Trophoblast cell (in vitro differentiated cells and primary cell): ENCODE data around the gene CRMP1.
A peak's percentile ranks its signal among the peaks of the same experiment; 100 is the strongest.

ENCODE experiments used
- DNase-seq, 2 donors: peaks; one replicate each; pipeline ENCODE4 v3.0.0-alpha.2; 2016
- H2AFZ ChIP-seq: 2 replicates; pipeline ENCODE4 v1.6.1; 2013; ENCODE audit warnings: low read length, moderate library complexity, mild to moderate bottlenecking; ENCODE audit not compliant: insufficient read depth, poor library complexity
- H2AK5ac ChIP-seq: 2 replicates; pipeline ENCODE4 v1.6.1; 2013; ENCODE audit warnings: mild to moderate bottlenecking, low read length
- H2BK120ac ChIP-seq: 2 replicates; pipeline ENCODE4 v1.6.1; 2013; ENCODE audit warnings: low read length, mild to moderate bottlenecking, moderate library complexity; ENCODE audit not compliant: insufficient read depth, poor library complexity
- H2BK12ac ChIP-seq: 2 replicates; pipeline ENCODE4 v1.6.1; 2013; ENCODE audit warnings: mild to moderate bottlenecking, low read length, moderate library complexity
- H2BK5ac ChIP-seq: 2 replicates; pipeline ENCODE4 v1.6.1; 2013; ENCODE audit warnings: low read length, low read depth, moderate library complexity, mild to moderate bottlenecking; ENCODE audit not compliant: poor library complexity
- H3K14ac ChIP-seq: 2 replicates; pipeline ENCODE4 v1.6.1; 2013; ENCODE audit warnings: mild to moderate bottlenecking, low read length
- H3K18ac ChIP-seq: 2 replicates; pipeline ENCODE4 v1.6.1; 2013; ENCODE audit warnings: mild to moderate bottlenecking, low read length
- H3K23ac ChIP-seq: 2 replicates; pipeline ENCODE4 v1.6.1; 2013; ENCODE audit warnings: low read length
- H3K27ac ChIP-seq: 2 replicates; pipeline ENCODE4 v1.5.1; 2013; ENCODE audit warnings: low read depth, mild to moderate bottlenecking, inconsistent platforms, low read length, moderate library complexity
- H3K27me3 ChIP-seq: 2 replicates; pipeline ENCODE4 v1.6.1; 2013; ENCODE audit warnings: inconsistent platforms, mild to moderate bottlenecking, low read length, moderate library complexity; ENCODE audit not compliant: insufficient read depth
- H3K36me3 ChIP-seq, 2 experiments: 1 replicate in 1 of 2; 2 replicates in 1 of 2; pipeline ENCODE4 v1.6.1; 2013; ENCODE audit warnings: low read length in 2 of 2, mild to moderate bottlenecking in 2 of 2, moderate library complexity in 1 of 2; ENCODE audit not compliant: insufficient read depth in 2 of 2, control insufficient read depth in 1 of 2
- H3K4ac ChIP-seq: 2 replicates; pipeline ENCODE4 v1.6.1; 2013; ENCODE audit warnings: low read depth, mild to moderate bottlenecking, low read length, moderate library complexity
- H3K4me1 ChIP-seq, 2 experiments: 1 replicate in 1 of 2; 2 replicates in 1 of 2; pipeline ENCODE4 v1.6.1; 2013; ENCODE audit warnings: low read length in 2 of 2, mild to moderate bottlenecking in 2 of 2, moderate library complexity in 1 of 2; ENCODE audit not compliant: insufficient read depth in 2 of 2, control insufficient read depth in 1 of 2
- H3K4me2 ChIP-seq: 2 replicates; pipeline ENCODE4 v1.6.1; 2013; ENCODE audit warnings: inconsistent platforms, mild to moderate bottlenecking, low read length, moderate library complexity
- H3K4me3 ChIP-seq: 2 replicates; pipeline ENCODE4 v1.5.1; 2013; ENCODE audit warnings: mild to moderate bottlenecking, low read depth, low read length, inconsistent platforms
- H3K79me1 ChIP-seq: one replicate; pipeline ENCODE4 v1.6.1; 2013; ENCODE audit warnings: low read length
- H3K79me2 ChIP-seq: 2 replicates; pipeline ENCODE4 v1.6.1; 2013; ENCODE audit warnings: low read length, mild to moderate bottlenecking; ENCODE audit not compliant: control insufficient read depth, insufficient read depth, poor library complexity
- H3K9ac ChIP-seq: 2 replicates; pipeline ENCODE4 v1.6.1; 2013; ENCODE audit warnings: mild to moderate bottlenecking, low read length
- H3K9me3 ChIP-seq: 2 replicates; pipeline ENCODE4 v1.6.1; 2013; ENCODE audit warnings: low read depth, mild to moderate bottlenecking, control low read depth, inconsistent platforms, low read length; ENCODE audit not compliant: insufficient read depth
- H4K12ac ChIP-seq: 2 replicates; pipeline ENCODE4 v1.6.1; 2013; ENCODE audit warnings: low read depth, mild to moderate bottlenecking, low read length, moderate library complexity
- H4K8ac ChIP-seq: 2 replicates; pipeline ENCODE4 v1.6.1; 2013; ENCODE audit warnings: low read depth, mild to moderate bottlenecking, low read length, moderate library complexity
- H4K91ac ChIP-seq: one replicate; pipeline ENCODE4 v1.6.1; 2013; ENCODE audit warnings: low read depth, mild to moderate bottlenecking, low read length, moderate library complexity
- WGBS: extraction: QIAGEN DNeasy Blood & Tissue Kit; methylation state at CpG from one replicate; pipeline ENCODE4 v1.1.7; 2013; ENCODE audit warnings: missing lambda C conversion rate; ENCODE audit not compliant: insufficient read length, insufficient coverage; ENCODE audit errors: extremely low coverage; 5-methylcytosine and 5-hydroxymethylcytosine counted together

The CRMP1 gene

DNA sequence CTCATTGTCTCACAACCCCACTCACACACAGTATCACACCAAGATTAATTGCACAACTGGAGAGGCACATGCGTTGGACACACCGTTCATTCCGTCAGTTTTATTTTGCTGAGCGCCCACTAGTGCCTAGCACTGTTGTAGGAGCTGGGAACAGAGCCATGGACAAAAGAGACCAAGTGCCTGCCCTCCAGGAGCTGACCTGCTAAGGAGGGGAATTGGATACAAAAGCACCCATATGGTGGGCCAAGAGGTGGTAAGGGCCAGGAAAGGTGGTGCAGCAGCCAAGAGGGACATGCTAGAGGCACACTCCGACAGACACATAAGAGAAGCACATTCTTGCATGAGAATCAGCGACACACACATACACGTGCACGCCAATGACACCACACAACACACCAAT lies 705 bp upstream of the CRMP1 start:
- Histone ChIP-seq H4K91ac (no peak overlapping the region), H4K8ac (no peak overlapping the region), H3K23ac (no peak overlapping the region), H4K12ac (no peak overlapping the region), H2BK12ac (no peak overlapping the region), H3K27me3 (peaks cover 63% of the 10 kb centered on the region), H2BK5ac (no peak overlapping the region), H3K79me2 (no peaks in the 10 kb centered on the region), H3K36me3 (no peaks in the 10 kb centered on the region), H3K9ac (no peak overlapping the region), H3K4me3 (no peak overlapping the region), H2AK5ac (no peak overlapping the region), H3K9me3 (peaks cover 17% of the 10 kb centered on the region), H3K27ac (no peak overlapping the region), H3K79me1 (no peaks in the 10 kb centered on the region), H2BK120ac (no peak overlapping the region), H3K4me1 (peaks cover 0 to 5% of the 10 kb centered on the region in 2 experiments), H3K18ac (no peak overlapping the region), H3K4ac (no peak overlapping the region), H2AFZ (no peak overlapping the region), H3K4me2 (no peak overlapping the region), H3K14ac (no peak overlapping the region)
- DNase-seq: no peak
- WGBS: no CpG with 5 or more reads among the region's 8 CpGs

DNA sequence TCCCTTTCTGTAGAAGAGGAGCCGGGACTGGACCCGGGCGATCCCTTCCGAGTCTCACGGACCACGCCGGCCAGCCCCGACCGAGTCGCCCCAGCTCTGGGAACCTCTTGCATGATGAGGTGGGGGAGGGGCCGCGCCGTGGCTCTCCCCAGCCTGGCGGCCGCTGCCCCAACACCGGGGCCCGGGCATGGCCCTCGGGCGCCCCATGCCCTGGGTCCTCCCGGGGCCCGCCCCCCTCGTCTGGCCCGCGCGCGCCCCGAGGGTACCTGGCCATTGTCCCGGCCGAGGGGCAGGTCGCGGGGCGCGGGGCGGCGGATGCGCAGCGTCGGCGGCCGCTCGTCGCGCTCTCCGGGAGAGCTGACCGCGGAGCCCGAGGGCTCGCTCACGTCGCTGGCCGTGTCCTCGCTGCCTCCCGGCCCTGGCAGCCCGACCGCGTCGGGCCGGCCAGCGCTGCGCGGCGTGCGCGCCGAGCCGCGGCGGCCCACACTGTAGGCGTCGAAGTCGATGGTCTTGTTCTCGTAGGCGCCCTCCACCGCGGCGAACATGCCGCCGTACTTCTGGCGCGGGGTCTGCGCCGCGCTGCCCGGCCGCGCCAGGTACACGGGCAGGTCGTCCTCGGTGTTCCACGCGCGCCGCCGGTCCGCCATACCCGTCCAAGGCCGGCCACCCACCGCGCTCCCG lies 423 bp downstream of the CRMP1 start:
- DNase-seq: no peak
- H3K79me1 ChIP-seq: no peaks in the 10 kb centered on the region
- peaks cover 0 to 9% of the 10 kb centered on the region in 2 experiments for H3K4me1 ChIP-seq
- H3K9me3 ChIP-seq: peaks cover 17% of the 10 kb centered on the region
- H3K36me3 ChIP-seq: no peaks in the 10 kb centered on the region
- WGBS: no CpG with 5 or more reads among the region's 100 CpGs
- H2BK5ac ChIP-seq: no peak overlapping the region
- H3K27me3 ChIP-seq: peaks cover 72% of the 10 kb centered on the region
- no peak overlapping the region for H4K91ac ChIP-seq
- H3K27ac ChIP-seq: no peak overlapping the region
- H3K14ac ChIP-seq: no peak overlapping the region
- H4K12ac ChIP-seq: no peak overlapping the region
- H3K23ac ChIP-seq: no peak overlapping the region
- H3K4ac ChIP-seq: no peak overlapping the region
- no peak overlapping the region for H3K9ac ChIP-seq
- H2BK12ac ChIP-seq: no peak overlapping the region
- no peak overlapping the region for H2AFZ ChIP-seq
- peak overlapping the region; percentile 36 for H3K4me3 ChIP-seq
- no peak overlapping the region for H3K18ac ChIP-seq
- H4K8ac ChIP-seq: no peak overlapping the region
- no peak overlapping the region for H2AK5ac ChIP-seq
- peak overlapping the region; percentile 53 for H3K4me2 ChIP-seq
- H3K79me2 ChIP-seq: no peaks in the 10 kb centered on the region
- no peak overlapping the region for H2BK120ac ChIP-seq

DNA sequence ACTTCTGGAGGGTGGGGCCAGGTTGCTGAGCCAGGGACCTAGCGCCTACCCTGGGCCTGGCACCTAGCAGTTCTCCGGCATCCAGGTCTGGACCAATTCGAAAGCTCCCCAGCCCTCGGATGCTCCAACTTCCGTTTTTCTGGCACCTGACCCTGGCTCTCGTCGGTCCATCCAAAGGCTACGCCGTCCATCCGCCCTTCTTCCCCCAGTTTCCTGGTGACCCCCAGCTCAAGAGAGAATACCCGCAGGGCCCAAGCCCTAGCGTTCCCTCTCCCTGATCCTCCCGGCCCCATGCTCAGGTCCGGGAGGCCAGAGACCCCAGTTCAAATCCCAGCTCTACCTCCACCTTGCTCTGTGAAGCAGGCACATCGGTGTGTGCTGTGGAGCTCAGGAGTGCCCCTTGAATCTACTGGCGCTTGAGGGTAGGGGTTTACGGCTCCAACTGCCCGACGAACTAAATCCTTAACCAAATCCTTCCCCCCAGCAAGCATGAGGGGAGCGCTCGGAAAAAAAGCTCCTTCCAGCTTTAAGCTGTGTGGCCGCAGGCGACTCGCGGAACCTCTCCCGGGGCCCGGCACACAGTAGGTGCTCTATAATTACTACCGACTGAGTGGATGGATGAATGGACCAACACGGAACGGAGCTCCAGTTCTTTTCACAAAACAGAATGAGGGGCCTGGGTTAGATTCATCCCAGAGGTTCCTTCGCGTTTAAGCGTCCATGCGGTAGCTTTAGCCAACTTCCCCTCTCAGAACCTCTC lies 1.1 kb downstream of the CRMP1 start:
- Histone ChIP-seq H3K4me1 (peaks cover 0 to 12% of the 10 kb centered on the region in 2 experiments), H2BK120ac (no peak overlapping the region), H3K4me3 (no peak overlapping the region), H3K23ac (no peak overlapping the region), H3K27me3 (peaks cover 76% of the 10 kb centered on the region), H3K9me3 (peaks cover 16% of the 10 kb centered on the region), H3K27ac (no peak overlapping the region), H3K18ac (no peak overlapping the region), H2BK5ac (no peak overlapping the region), H4K12ac (no peak overlapping the region), H3K79me2 (no peaks in the 10 kb centered on the region), H3K14ac (no peak overlapping the region), H2BK12ac (no peak overlapping the region), H3K36me3 (no peaks in the 10 kb centered on the region), H4K8ac (no peak overlapping the region), H3K79me1 (no peaks in the 10 kb centered on the region), H3K4ac (no peak overlapping the region), H2AK5ac (no peak overlapping the region), H4K91ac (no peak overlapping the region), H3K9ac (no peak overlapping the region), H3K4me2 (no peak overlapping the region), H2AFZ (no peak overlapping the region)
- no peak for DNase-seq
- WGBS: no CpG with 5 or more reads among the region's 34 CpGs

DNA sequence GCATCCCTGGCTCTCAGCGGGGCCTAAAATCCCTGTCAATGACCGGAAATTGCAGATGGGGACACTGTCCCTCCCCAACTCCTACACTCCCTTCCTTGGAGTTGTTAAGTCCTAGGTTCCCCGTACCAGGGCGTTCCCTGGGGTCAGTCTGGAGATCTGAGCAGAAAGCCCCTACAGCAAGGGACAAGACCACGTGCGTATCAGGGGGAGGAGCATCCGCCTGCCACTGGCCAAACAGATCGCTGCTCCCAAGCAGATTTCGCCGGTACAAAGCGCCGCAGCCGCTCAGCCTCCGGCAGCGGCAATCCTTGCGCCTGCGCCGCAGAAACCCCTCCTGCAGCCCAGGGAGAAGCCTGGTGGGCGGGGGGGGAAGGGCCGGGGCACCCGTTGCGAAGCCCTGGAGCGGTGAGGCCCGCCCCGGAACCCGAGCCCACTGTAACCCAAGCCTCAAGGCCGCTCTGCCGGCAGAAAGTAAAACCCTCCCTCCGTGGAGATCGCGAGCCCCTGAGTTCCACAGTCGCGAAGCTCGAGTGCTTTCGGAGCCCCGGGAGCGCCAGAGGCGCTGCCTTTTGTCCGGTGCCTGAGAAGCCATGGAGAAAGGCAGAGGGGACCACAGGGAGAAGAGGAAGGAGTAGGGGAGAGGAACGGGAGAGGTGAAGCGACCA lies 2.7 kb downstream of the CRMP1 start:
- Histone ChIP-seq H2AK5ac (no peak overlapping the region), H3K14ac (no peak overlapping the region), H2AFZ (no peak overlapping the region), H4K8ac (no peak overlapping the region), H3K79me2 (no peaks in the 10 kb centered on the region), H3K23ac (no peak overlapping the region), H3K79me1 (no peaks in the 10 kb centered on the region), H4K91ac (no peak overlapping the region), H3K9me3 (peaks cover 17% of the 10 kb centered on the region), H2BK12ac (no peak overlapping the region), H3K4me1 (peaks cover 0 to 12% of the 10 kb centered on the region in 2 experiments), H3K9ac (no peak overlapping the region), H3K27ac (no peak overlapping the region), H2BK120ac (no peak overlapping the region), H3K4ac (no peak overlapping the region), H4K12ac (no peak overlapping the region), H3K27me3 (peaks cover 74% of the 10 kb centered on the region), H2BK5ac (no peak overlapping the region), H3K4me3 (no peak overlapping the region), H3K18ac (no peak overlapping the region), H3K36me3 (no peaks in the 10 kb centered on the region), H3K4me2 (peak overlapping the region; percentile 10)
- DNase-seq: no peak
- no CpG with 5 or more reads among the region's 41 CpGs for WGBS
